Measurements from ENCODE around the gene LRRC45. TPM values are rescaled to one million over a fixed set of nuclear protein-coding genes. Genes with fewer than 3 reads are reported as not detected.

Gene LRRC45
- total and polyA plus RNA-seq, 8 donors = 12.0 to 23.2 (median 17.6) TPM

DNA sequence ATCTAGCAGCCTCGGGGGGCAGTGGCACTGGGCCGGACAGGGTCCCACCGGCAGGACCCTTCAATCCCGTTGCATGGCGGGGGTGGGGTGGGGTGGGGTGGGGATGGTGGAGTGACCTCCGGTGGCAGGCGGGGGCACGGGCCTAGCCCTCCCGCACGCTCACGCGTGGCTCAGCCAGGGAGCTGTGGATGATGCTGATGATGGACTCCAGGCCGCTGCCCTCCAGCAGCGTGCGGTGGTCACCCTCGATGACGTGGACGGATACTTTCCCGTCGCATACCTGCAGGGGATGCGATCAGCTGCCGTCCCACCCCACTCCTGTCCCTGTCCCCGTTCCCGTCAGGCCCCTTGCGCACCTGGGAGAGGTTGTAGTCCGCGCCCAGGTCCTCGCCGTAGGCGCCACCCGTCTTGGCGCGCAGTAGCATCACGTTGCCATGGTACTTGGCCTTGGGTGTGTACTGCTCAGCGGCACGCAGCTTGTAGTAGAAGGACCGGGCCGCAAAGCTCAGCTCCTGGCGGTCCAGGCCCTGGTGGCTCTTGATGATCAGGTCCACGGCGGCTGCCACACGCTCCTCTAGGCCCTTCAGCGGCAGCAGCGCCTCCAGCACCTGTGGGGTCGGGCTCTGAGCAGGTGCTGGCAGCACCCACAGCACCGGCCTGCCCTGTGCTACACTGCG lies 56.0 kb downstream of the LRRC45 start:
- no peak overlapping the region for H3K4me3 ChIP-seq
- TF ChIP-seq, protein P1, sequence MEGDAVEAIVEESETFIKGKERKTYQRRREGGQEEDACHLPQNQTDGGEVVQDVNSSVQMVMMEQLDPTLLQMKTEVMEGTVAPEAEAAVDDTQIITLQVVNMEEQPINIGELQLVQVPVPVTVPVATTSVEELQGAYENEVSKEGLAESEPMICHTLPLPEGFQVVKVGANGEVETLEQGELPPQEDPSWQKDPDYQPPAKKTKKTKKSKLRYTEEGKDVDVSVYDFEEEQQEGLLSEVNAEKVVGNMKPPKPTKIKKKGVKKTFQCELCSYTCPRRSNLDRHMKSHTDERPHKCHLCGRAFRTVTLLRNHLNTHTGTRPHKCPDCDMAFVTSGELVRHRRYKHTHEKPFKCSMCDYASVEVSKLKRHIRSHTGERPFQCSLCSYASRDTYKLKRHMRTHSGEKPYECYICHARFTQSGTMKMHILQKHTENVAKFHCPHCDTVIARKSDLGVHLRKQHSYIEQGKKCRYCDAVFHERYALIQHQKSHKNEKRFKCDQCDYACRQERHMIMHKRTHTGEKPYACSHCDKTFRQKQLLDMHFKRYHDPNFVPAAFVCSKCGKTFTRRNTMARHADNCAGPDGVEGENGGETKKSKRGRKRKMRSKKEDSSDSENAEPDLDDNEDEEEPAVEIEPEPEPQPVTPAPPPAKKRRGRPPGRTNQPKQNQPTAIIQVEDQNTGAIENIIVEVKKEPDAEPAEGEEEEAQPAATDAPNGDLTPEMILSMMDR (IDR thresholded peaks at IDR 0.05) = no peak
- ATAC-seq (no peak), DNase-seq (no peak)
- no peaks in the 10 kb centered on the region for H3K9me3 ChIP-seq
- no peak overlapping the region for H3K27ac ChIP-seq
- peaks cover 0 to 72% of the 10 kb centered on the region in 2 donors for H3K36me3 ChIP-seq
- H3K4me1 ChIP-seq = no peaks in the 10 kb centered on the region
- intact Hi-C loops (cut with DNase I) = no loop called here
- H3K27me3 ChIP-seq = no peaks in the 10 kb centered on the region

DNA sequence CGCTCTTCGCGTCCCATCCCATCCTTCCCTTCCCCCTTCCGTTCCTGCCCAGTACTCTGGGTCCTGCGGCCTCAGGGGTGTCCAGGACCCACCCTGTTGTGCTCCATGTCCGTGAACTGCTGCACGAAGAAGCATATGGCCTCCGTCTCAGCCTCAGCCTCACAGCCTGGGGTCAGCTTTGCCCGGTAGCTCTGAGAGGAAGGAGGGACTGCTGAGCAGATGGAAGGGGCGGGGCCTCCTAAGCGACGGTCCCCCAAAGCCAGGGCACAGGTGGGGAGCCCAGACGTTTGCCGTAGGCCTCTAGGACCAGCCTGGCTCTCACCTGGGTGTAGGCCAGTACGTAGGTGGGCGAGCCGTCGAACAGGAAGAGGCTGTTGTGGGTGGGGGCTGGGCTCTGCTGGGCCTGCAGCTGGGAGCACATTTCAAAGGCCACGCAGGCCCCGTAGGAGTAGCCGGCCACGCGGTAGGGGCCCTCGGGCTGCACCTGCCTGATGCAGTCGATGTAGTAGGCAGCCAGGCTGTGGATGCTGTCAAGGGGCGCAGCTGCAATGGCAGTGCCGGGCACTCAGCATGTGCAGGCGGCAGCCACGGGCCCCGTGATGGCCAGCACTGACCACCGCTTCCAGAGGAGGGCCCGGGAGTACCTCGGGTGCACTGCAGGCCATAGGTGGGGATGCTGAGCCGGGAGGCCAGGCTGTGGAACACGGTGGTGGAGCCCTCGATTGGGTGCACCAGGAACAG lies 57.1 kb downstream of the LRRC45 start:
- Histone ChIP-seq H3K27me3 (no peaks in the 10 kb centered on the region), H3K4me1 (no peaks in the 10 kb centered on the region), H3K9me3 (no peaks in the 10 kb centered on the region), H3K27ac (no peak overlapping the region), H3K36me3 (peaks cover 0 to 82% of the 10 kb centered on the region in 2 donors), H3K4me3 (no peak overlapping the region)
- TF ChIP-seq, protein P1 (IDR thresholded peaks at IDR 0.05) = no peak
- no peak for ATAC-seq
- intact Hi-C loops (cut with DNase I) = no loop called here
- no peak for DNase-seq

Other genes with a start within 250 kb of the LRRC45 start
- gene GCGR, start 219.2 kb upstream of the LRRC45 start, total RNA-seq = under 1 TPM in 1 of 2 donors, not detected in 1; 0.13 TPM
- gene GCGR, start 219.2 kb upstream of the LRRC45 start, polyA plus RNA-seq (ENCODE audit: insufficient read length in 6 of 6) = under 1 TPM in 4 of 6 donors, not detected in 2; 0.14 to 0.37 (median 0.29) TPM
- 10 to 100 TPM; 61.7 to 74.0 TPM for gene MCRIP1, start 190.0 kb upstream of the LRRC45 start, total RNA-seq
- gene MCRIP1, start 190.0 kb upstream of the LRRC45 start, polyA plus RNA-seq (ENCODE audit: insufficient read length in 6 of 6) = 10 to 100 TPM; 67.6 to 97.6 (median 89.2) TPM
- gene PPP1R27, start 188.3 kb upstream of the LRRC45 start, total RNA-seq = not detected
- under 1 TPM in 2 of 6 donors, not detected in 4; 0.11 to 0.28 TPM for gene PPP1R27, start 188.3 kb upstream of the LRRC45 start, polyA plus RNA-seq (ENCODE audit: insufficient read length in 6 of 6)
- gene P4HB, start 162.8 kb upstream of the LRRC45 start, total RNA-seq = 100 to 1,000 TPM; 851 to 935 TPM
- gene P4HB, start 162.8 kb upstream of the LRRC45 start, polyA plus RNA-seq (ENCODE audit: insufficient read length in 6 of 6) = 100 to 1,000 TPM; 485 to 650 (median 511) TPM
- gene ARHGDIA, start 152.0 kb upstream of the LRRC45 start, total RNA-seq = 100 to 1,000 TPM; 339 to 481 TPM
- 100 to 1,000 TPM; 139 to 266 (median 174) TPM for gene ARHGDIA, start 152.0 kb upstream of the LRRC45 start, polyA plus RNA-seq (ENCODE audit: insufficient read length in 6 of 6)
- 10 to 100 TPM; 42.7 to 69.7 TPM for gene ALYREF, start 131.7 kb upstream of the LRRC45 start, total RNA-seq
- gene ALYREF, start 131.7 kb upstream of the LRRC45 start, polyA plus RNA-seq (ENCODE audit: insufficient read length in 6 of 6) = 10 to 100 TPM; 60.4 to 85.9 (median 68.0) TPM
- gene ANAPC11, start 131.6 kb upstream of the LRRC45 start, total RNA-seq = 100 to 1,000 TPM; 121 to 124 TPM
- gene ANAPC11, start 131.6 kb upstream of the LRRC45 start, polyA plus RNA-seq (ENCODE audit: insufficient read length in 6 of 6) = 100 to 1,000 TPM in 1 of 6 donors, 10 to 100 TPM in 5; 64.2 to 100 (median 82.8) TPM
- gene NPB, start 121.1 kb upstream of the LRRC45 start, total RNA-seq = under 1 TPM; 0.26 to 0.60 TPM
- 1 to 10 TPM in 5 of 6 donors, under 1 TPM in 1; 0.90 to 2.1 (median 1.4) TPM for gene NPB, start 121.1 kb upstream of the LRRC45 start, polyA plus RNA-seq (ENCODE audit: insufficient read length in 6 of 6)
- 10 to 100 TPM; 38.0 to 57.7 TPM for gene PCYT2, start 111.9 kb upstream of the LRRC45 start, total RNA-seq
- gene PCYT2, start 111.9 kb upstream of the LRRC45 start, polyA plus RNA-seq (ENCODE audit: insufficient read length in 6 of 6) = 10 to 100 TPM; 12.7 to 24.1 (median 17.3) TPM
- 10 to 100 TPM; 23.9 to 37.9 TPM for gene SIRT7, start 105.1 kb upstream of the LRRC45 start, total RNA-seq
- gene SIRT7, start 105.1 kb upstream of the LRRC45 start, polyA plus RNA-seq (ENCODE audit: insufficient read length in 6 of 6) = 10 to 100 TPM; 11.6 to 17.3 (median 12.6) TPM
- gene MAFG, start 95.6 kb upstream of the LRRC45 start, total RNA-seq = 10 to 100 TPM; 25.3 to 39.8 TPM
- 10 to 100 TPM in 4 of 6 donors, 1 to 10 TPM in 2; 8.1 to 14.6 (median 10.7) TPM for gene MAFG, start 95.6 kb upstream of the LRRC45 start, polyA plus RNA-seq (ENCODE audit: insufficient read length in 6 of 6)
- gene PYCR1, start 86.0 kb upstream of the LRRC45 start, total RNA-seq = 10 to 100 TPM; 74.0 to 83.0 TPM
- 10 to 100 TPM; 34.9 to 71.6 (median 38.0) TPM for gene PYCR1, start 86.0 kb upstream of the LRRC45 start, polyA plus RNA-seq (ENCODE audit: insufficient read length in 6 of 6)
- not detected for gene MYADML2, start 76.1 kb upstream of the LRRC45 start, total RNA-seq
- gene MYADML2, start 76.1 kb upstream of the LRRC45 start, polyA plus RNA-seq (ENCODE audit: insufficient read length in 6 of 6) = under 1 TPM in 5 of 6 donors, not detected in 1; 0.08 to 0.20 (median 0.09) TPM
- gene NOTUM, start 62.1 kb upstream of the LRRC45 start, total RNA-seq = 1 to 10 TPM in 1 of 2 donors, under 1 TPM in 1; 0.79 to 1.0 TPM
- 10 to 100 TPM; 40.3 to 71.4 (median 67.0) TPM for gene NOTUM, start 62.1 kb upstream of the LRRC45 start, polyA plus RNA-seq (ENCODE audit: insufficient read length in 6 of 6)
- gene ASPSCR1, start 45.7 kb upstream of the LRRC45 start, total RNA-seq = 10 to 100 TPM; 35.1 to 40.2 TPM
- 10 to 100 TPM; 36.0 to 64.3 (median 48.6) TPM for gene ASPSCR1, start 45.7 kb upstream of the LRRC45 start, polyA plus RNA-seq (ENCODE audit: insufficient read length in 6 of 6)
- gene CENPX, start 427 bp upstream of the LRRC45 start, total RNA-seq = 10 to 100 TPM; 42.9 to 77.7 TPM
- 10 to 100 TPM; 44.1 to 61.8 (median 49.8) TPM for gene CENPX, start 427 bp upstream of the LRRC45 start, polyA plus RNA-seq (ENCODE audit: insufficient read length in 6 of 6)
- gene RAC3, start 8.4 kb downstream of the LRRC45 start, total RNA-seq = 10 to 100 TPM in 1 of 2 donors, 1 to 10 TPM in 1; 4.2 to 11.5 TPM
- gene RAC3, start 8.4 kb downstream of the LRRC45 start, polyA plus RNA-seq (ENCODE audit: insufficient read length in 6 of 6) = 10 to 100 TPM; 11.1 to 23.4 (median 15.4) TPM
- 100 to 1,000 TPM; 113 to 152 TPM for gene DCXR, start 14.4 kb downstream of the LRRC45 start, total RNA-seq
- gene DCXR, start 14.4 kb downstream of the LRRC45 start, polyA plus RNA-seq (ENCODE audit: insufficient read length in 6 of 6) = 10 to 100 TPM; 56.0 to 81.5 (median 69.3) TPM
- gene RFNG, start 28.5 kb downstream of the LRRC45 start, total RNA-seq = 10 to 100 TPM; 29.3 to 44.9 TPM
- gene RFNG, start 28.5 kb downstream of the LRRC45 start, polyA plus RNA-seq (ENCODE audit: insufficient read length in 6 of 6) = 10 to 100 TPM; 35.2 to 52.7 (median 46.7) TPM
- 100 to 1,000 TPM in 1 of 2 donors, 10 to 100 TPM in 1; 75.3 to 101 TPM for gene GPS1, start 28.6 kb downstream of the LRRC45 start, total RNA-seq
- gene GPS1, start 28.6 kb downstream of the LRRC45 start, polyA plus RNA-seq (ENCODE audit: insufficient read length in 6 of 6) = 10 to 100 TPM; 69.2 to 90.8 (median 78.8) TPM
- 100 to 1,000 TPM; 102 to 103 TPM for gene DUS1L, start 42.5 kb downstream of the LRRC45 start, total RNA-seq
- 10 to 100 TPM; 55.7 to 95.8 (median 69.4) TPM for gene DUS1L, start 42.5 kb downstream of the LRRC45 start, polyA plus RNA-seq (ENCODE audit: insufficient read length in 6 of 6)
- 100 to 1,000 TPM; 288 to 550 TPM for gene FASN, start 74.9 kb downstream of the LRRC45 start, total RNA-seq
- gene FASN, start 74.9 kb downstream of the LRRC45 start, polyA plus RNA-seq (ENCODE audit: insufficient read length in 6 of 6) = 10 to 100 TPM; 18.0 to 63.8 (median 36.0) TPM
- gene CCDC57, start 189.5 kb downstream of the LRRC45 start, total RNA-seq = 10 to 100 TPM; 41.7 to 54.5 TPM
- gene CCDC57, start 189.5 kb downstream of the LRRC45 start, polyA plus RNA-seq (ENCODE audit: insufficient read length in 6 of 6) = 10 to 100 TPM; 50.4 to 73.4 (median 65.9) TPM
- gene SLC16A3, start 205.7 kb downstream of the LRRC45 start, total RNA-seq = 100 to 1,000 TPM in 1 of 2 donors, 10 to 100 TPM in 1; 71.2 to 149 TPM
- gene SLC16A3, start 205.7 kb downstream of the LRRC45 start, polyA plus RNA-seq (ENCODE audit: insufficient read length in 6 of 6) = 10 to 100 TPM; 13.0 to 21.2 (median 17.8) TPM